GM12878 (cell line): ENCODE data around the gene SPEG.

Experiments
- CHD4 ChIP-seq: fragments of 200-600 bp; sonication (generic); IDR thresholded peaks from 2 replicates; pipeline ENCODE4 v1.6.1; 2016; ENCODE audit warnings: mild to moderate bottlenecking
- HDAC2 ChIP-seq: fragments of 200-600 bp; sonication (generic); IDR thresholded peaks from 2 replicates; pipeline ENCODE4 v1.6.1; 2017
- IRF4 ChIP-seq: IDR thresholded peaks from 2 replicates; pipeline ENCODE4 v1.6.1; 2011; ENCODE audit warnings: low read depth, low read length
- JUNB ChIP-seq: IDR thresholded peaks from 2 replicates; pipeline ENCODE4 v1.6.1; 2016; ENCODE audit warnings: antibody characterized with exemption, mild to moderate bottlenecking
- MEF2A ChIP-seq: IDR thresholded peaks from 2 replicates; pipeline ENCODE4 v1.6.1; 2011; ENCODE audit warnings: low read depth, mild to moderate bottlenecking, low read length, moderate library complexity; ENCODE audit not compliant: insufficient read depth
- NBN ChIP-seq: fragments of 450-650 bp; IDR thresholded peaks from 2 replicates; pipeline ENCODE4 v1.6.1; 2016
- SMAD1 ChIP-seq: fragments of 450-650 bp; IDR thresholded peaks from 2 replicates; pipeline ENCODE4 v1.6.1; 2018; ENCODE audit warnings: mild to moderate bottlenecking, low read depth; ENCODE audit not compliant: partially characterized antibody
- SUZ12 ChIP-seq: fragments of 200-600 bp; sonication (generic); IDR thresholded peaks from one replicate; pipeline ENCODE4 v1.6.1; 2018; ENCODE audit warnings: antibody characterized with exemption, mild to moderate bottlenecking; ENCODE audit not compliant: unreplicated experiment
- TAF1 ChIP-seq: IDR thresholded peaks from 2 replicates; pipeline ENCODE4 v1.6.1; 2011; ENCODE audit warnings: mild to moderate bottlenecking, low read depth, low read length, borderline replicate concordance
- TF ChIP-seq, protein P1 (sequence below), 3 experiments: IDR thresholded peaks in 2 of 3; conservative IDR thresholded peaks in 1 of 3; 2 replicates each; pipeline ENCODE4 v1.5.1; 2011; ENCODE audit warnings: low read depth in 3 of 3, low read length in 3 of 3, mild to moderate bottlenecking in 3 of 3, control low read depth in 2 of 3, moderate library complexity in 2 of 3, inconsistent platforms in 1 of 3, mixed read lengths in 1 of 3; ENCODE audit not compliant: control insufficient read depth in 2 of 3, insufficient read depth in 1 of 3; ENCODE audit errors: extremely low read depth in 1 of 3

GRCh38 chr2:219466816-219467735 is 32.4 kb downstream of the SPEG start:
- TF ChIP-seq JUNB (no peak), CHD4 (no peak), MEF2A (no peak), NBN (no peak), HDAC2 (no peak), IRF4 (no peak), TAF1 (no peak), SMAD1 (no peak), SUZ12 (no peak)
- TF ChIP-seq, protein P1, sequence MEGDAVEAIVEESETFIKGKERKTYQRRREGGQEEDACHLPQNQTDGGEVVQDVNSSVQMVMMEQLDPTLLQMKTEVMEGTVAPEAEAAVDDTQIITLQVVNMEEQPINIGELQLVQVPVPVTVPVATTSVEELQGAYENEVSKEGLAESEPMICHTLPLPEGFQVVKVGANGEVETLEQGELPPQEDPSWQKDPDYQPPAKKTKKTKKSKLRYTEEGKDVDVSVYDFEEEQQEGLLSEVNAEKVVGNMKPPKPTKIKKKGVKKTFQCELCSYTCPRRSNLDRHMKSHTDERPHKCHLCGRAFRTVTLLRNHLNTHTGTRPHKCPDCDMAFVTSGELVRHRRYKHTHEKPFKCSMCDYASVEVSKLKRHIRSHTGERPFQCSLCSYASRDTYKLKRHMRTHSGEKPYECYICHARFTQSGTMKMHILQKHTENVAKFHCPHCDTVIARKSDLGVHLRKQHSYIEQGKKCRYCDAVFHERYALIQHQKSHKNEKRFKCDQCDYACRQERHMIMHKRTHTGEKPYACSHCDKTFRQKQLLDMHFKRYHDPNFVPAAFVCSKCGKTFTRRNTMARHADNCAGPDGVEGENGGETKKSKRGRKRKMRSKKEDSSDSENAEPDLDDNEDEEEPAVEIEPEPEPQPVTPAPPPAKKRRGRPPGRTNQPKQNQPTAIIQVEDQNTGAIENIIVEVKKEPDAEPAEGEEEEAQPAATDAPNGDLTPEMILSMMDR (IDR thresholded peaks at IDR 0.05 in 2 of 3, conservative IDR thresholded peaks at IDR 0.05 in 1 of 3; ENCODE audit: control insufficient read depth in 2 of 3, extremely low read depth in 1 of 3, insufficient read depth in 1 of 3, low read depth in 3 of 3, low read length in 3 of 3): no peak
